Measurements from ENCODE around the gene TSNAXIP1. TPM values are rescaled to one million over a fixed set of nuclear protein-coding genes. Genes with fewer than 3 reads are reported as not detected.
A peak's percentile ranks its signal among the peaks of the same experiment; 100 is the strongest.

TSNAXIP1 gene
- total and polyA plus RNA-seq, 9 of the 15 experiments (the other 6 are each of a cell fraction or from before 2014, with no cell fraction given): 0.03 to 0.24 (median 0.11) TPM; not detected in 4

GRCh38 chr16:67846320-67847063 lies 39.8 kb downstream of the TSNAXIP1 start, which contains the start of gene NUTF2 (continued):
- TF ChIP-seq, protein P1, sequence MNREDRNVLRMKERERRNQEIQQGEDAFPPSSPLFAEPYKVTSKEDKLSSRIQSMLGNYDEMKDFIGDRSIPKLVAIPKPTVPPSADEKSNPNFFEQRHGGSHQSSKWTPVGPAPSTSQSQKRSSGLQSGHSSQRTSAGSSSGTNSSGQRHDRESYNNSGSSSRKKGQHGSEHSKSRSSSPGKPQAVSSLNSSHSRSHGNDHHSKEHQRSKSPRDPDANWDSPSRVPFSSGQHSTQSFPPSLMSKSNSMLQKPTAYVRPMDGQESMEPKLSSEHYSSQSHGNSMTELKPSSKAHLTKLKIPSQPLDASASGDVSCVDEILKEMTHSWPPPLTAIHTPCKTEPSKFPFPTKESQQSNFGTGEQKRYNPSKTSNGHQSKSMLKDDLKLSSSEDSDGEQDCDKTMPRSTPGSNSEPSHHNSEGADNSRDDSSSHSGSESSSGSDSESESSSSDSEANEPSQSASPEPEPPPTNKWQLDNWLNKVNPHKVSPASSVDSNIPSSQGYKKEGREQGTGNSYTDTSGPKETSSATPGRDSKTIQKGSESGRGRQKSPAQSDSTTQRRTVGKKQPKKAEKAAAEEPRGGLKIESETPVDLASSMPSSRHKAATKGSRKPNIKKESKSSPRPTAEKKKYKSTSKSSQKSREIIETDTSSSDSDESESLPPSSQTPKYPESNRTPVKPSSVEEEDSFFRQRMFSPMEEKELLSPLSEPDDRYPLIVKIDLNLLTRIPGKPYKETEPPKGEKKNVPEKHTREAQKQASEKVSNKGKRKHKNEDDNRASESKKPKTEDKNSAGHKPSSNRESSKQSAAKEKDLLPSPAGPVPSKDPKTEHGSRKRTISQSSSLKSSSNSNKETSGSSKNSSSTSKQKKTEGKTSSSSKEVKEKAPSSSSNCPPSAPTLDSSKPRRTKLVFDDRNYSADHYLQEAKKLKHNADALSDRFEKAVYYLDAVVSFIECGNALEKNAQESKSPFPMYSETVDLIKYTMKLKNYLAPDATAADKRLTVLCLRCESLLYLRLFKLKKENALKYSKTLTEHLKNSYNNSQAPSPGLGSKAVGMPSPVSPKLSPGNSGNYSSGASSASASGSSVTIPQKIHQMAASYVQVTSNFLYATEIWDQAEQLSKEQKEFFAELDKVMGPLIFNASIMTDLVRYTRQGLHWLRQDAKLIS (CRISPR knock-in tag; IDR thresholded peaks at IDR 0.05): no peak; the same call in 1 of the 2 replicates
- no peak for TF ChIP-seq HNRNPLL (IDR thresholded peaks at IDR 0.05; ENCODE audit: low read depth, low read length, poor library complexity, severe bottlenecking)
- peak; percentile 1; the same call in 1 of the 2 replicates for TF ChIP-seq PHF21A (IDR thresholded peaks at IDR 0.05; ENCODE audit: borderline replicate concordance, low read depth)
- TF ChIP-seq SP1 (CRISPR knock-in tag; IDR thresholded peaks at IDR 0.05): peak; percentile 90
- no peak; the same call in 1 of the 2 replicates for TF ChIP-seq FOXJ2 (tag; IDR thresholded peaks at IDR 0.05)
- TF ChIP-seq HNRNPK (IDR thresholded peaks at IDR 0.05; ENCODE audit: low read depth, low read length, poor library complexity, severe bottlenecking): peak; percentile 45
- TF ChIP-seq RBM25 (IDR thresholded peaks at IDR 0.05; ENCODE audit: low read depth, low read length, severe bottlenecking): peak; percentile 40
- TF ChIP-seq YY1 (IDR thresholded peaks at IDR 0.05; ENCODE audit: borderline replicate concordance in 1 of 3, control insufficient read depth in 1 of 3, extremely low read depth in 1 of 3, insufficient read depth in 3 of 3, insufficient read length in 1 of 3, insufficient replicate concordance in 2 of 3, low read depth in 1 of 3, low read length in 2 of 3): peak; percentile 37 to 83 (median 68)
- no peak for TF ChIP-seq PPARD (CRISPR knock-in tag; IDR thresholded peaks at IDR 0.05)
- TF ChIP-seq, protein P2, sequence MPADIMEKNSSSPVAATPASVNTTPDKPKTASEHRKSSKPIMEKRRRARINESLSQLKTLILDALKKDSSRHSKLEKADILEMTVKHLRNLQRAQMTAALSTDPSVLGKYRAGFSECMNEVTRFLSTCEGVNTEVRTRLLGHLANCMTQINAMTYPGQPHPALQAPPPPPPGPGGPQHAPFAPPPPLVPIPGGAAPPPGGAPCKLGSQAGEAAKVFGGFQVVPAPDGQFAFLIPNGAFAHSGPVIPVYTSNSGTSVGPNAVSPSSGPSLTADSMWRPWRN (IDR thresholded peaks at IDR 0.05; ENCODE audit: low read depth): peak; percentile 20; the same call in 1 of the 2 replicates
- peak; percentile 93 for TF ChIP-seq HMGN3 (IDR thresholded peaks at IDR 0.05; ENCODE audit: borderline replicate concordance, extremely low read depth, insufficient read length, low read depth, low read length)
- no peak for TF ChIP-seq RBM14 (IDR thresholded peaks at IDR 0.05; ENCODE audit: borderline replicate concordance, insufficient read depth, low read depth, low read length)
- TF ChIP-seq, protein P3, sequence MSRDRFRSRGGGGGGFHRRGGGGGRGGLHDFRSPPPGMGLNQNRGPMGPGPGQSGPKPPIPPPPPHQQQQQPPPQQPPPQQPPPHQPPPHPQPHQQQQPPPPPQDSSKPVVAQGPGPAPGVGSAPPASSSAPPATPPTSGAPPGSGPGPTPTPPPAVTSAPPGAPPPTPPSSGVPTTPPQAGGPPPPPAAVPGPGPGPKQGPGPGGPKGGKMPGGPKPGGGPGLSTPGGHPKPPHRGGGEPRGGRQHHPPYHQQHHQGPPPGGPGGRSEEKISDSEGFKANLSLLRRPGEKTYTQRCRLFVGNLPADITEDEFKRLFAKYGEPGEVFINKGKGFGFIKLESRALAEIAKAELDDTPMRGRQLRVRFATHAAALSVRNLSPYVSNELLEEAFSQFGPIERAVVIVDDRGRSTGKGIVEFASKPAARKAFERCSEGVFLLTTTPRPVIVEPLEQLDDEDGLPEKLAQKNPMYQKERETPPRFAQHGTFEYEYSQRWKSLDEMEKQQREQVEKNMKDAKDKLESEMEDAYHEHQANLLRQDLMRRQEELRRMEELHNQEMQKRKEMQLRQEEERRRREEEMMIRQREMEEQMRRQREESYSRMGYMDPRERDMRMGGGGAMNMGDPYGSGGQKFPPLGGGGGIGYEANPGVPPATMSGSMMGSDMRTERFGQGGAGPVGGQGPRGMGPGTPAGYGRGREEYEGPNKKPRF (IDR thresholded peaks at IDR 0.05; ENCODE audit: low read depth, low read length): no peak
- peak; percentile 24; the same call in 1 of the 2 replicates for TF ChIP-seq ZBTB17 (CRISPR knock-in tag; IDR thresholded peaks at IDR 0.05)

All from K562 (cell line).